IMR-90 (cell line): ENCODE results near the gene NOC2L. TPM values are rescaled to one million over a fixed set of nuclear protein-coding genes. Genes with fewer than 3 reads are reported as not detected.

Source experiments
- ATAC-seq: fragments of 200-7000 bp; cut with Tn5 transposase; 2 replicates; pipeline ENCODE4 v1.9.1; 2020; ENCODE audit warnings: low read depth, mild to moderate bottlenecking, moderate library complexity
- BruUV-seq: library from RNA; stranded (reverse); fragments of 400-500 nt; replicated peaks from 2 replicates; lab custom pipeline; 2021; lab: Mats Ljungman, UMichigan
- CTCF ChIA-PET: fragments of 300-600 bp; formaldehyde crosslinking; extraction: SDS; loops from one replicate; lab custom pipeline; 2021; ENCODE audit warnings: antibody characterized with exemption; lab: Yijun Ruan, JAX
- POLR2A ChIA-PET: fragments of 300-600 bp; sonication (Branson Sonifier 250); formaldehyde crosslinking; loops from one replicate; lab custom pipeline; 2022; ENCODE audit warnings: antibody characterized with exemption; ENCODE audit not compliant: unreplicated experiment; lab: Charles Lee
- DNase-seq: peaks from one replicate; pipeline ENCODE4 v3.0.0; 2013
- H2AFZ ChIP-seq: replicated peaks from 2 replicates; pipeline ENCODE3; 2013; ENCODE audit warnings: low read length, mild to moderate bottlenecking; ENCODE audit not compliant: poor library complexity
- H2AK5ac ChIP-seq: 2 replicates; pipeline ENCODE4 v1.6.1; 2013; ENCODE audit warnings: low read depth, low read length, inconsistent platforms
- H2AK9ac ChIP-seq: replicated peaks from 2 replicates; pipeline ENCODE3; 2013; ENCODE audit warnings: mild to moderate bottlenecking, low read depth, low read length, moderate library complexity; ENCODE audit not compliant: poor library complexity
- H2BK120ac ChIP-seq: 2 replicates; pipeline ENCODE4 v1.6.1; 2013; ENCODE audit warnings: low read depth, low read length, inconsistent platforms
- H2BK15ac ChIP-seq: 3 replicates; pipeline ENCODE4 v1.6.1; 2013; ENCODE audit warnings: low read depth, low read length, inconsistent platforms
- H2BK20ac ChIP-seq: 2 replicates; pipeline ENCODE4 v1.6.1; 2013; ENCODE audit warnings: low read depth, mild to moderate bottlenecking, inconsistent platforms, low read length, moderate library complexity
- H2BK5ac ChIP-seq: 2 replicates; pipeline ENCODE4 v1.6.1; 2013; ENCODE audit warnings: mild to moderate bottlenecking, low read depth, low read length, inconsistent platforms; ENCODE audit not compliant: poor library complexity, severe bottlenecking
- H3K14ac ChIP-seq: replicated peaks from 2 replicates; pipeline ENCODE4 v1.6.1; 2013; ENCODE audit warnings: low read depth, low read length, inconsistent platforms
- H3K18ac ChIP-seq: 2 replicates; pipeline ENCODE4 v1.6.1; 2013; ENCODE audit warnings: low read depth, low read length, control low read depth
- H3K23ac ChIP-seq: 2 replicates; pipeline ENCODE4 v1.6.1; 2013; ENCODE audit warnings: low read depth, low read length, inconsistent platforms
- H3K27ac ChIP-seq: 2 replicates; pipeline ENCODE4 v1.5.1; 2013; ENCODE audit warnings: mild to moderate bottlenecking, control low read depth, low read length; ENCODE audit not compliant: insufficient read depth
- H3K27me3 ChIP-seq: 2 replicates; pipeline ENCODE4 v1.6.1; 2013; ENCODE audit warnings: low read length; ENCODE audit not compliant: control insufficient read depth, insufficient read depth
- H3K36me3 ChIP-seq: 2 replicates; pipeline ENCODE4 v1.6.1; 2013; ENCODE audit warnings: low read length, mixed read lengths; ENCODE audit not compliant: control insufficient read depth, insufficient read depth
- H3K4ac ChIP-seq: 2 replicates; pipeline ENCODE4 v1.6.1; 2013; ENCODE audit warnings: low read depth, low read length, inconsistent platforms
- H3K4me1 ChIP-seq: 2 replicates; pipeline ENCODE4 v1.6.1; 2013; ENCODE audit warnings: low read length, mixed read lengths; ENCODE audit not compliant: control insufficient read depth, insufficient read depth
- H3K4me2 ChIP-seq: 2 replicates; pipeline ENCODE4 v1.6.1; 2013; ENCODE audit warnings: low read depth, mild to moderate bottlenecking, control low read depth, low read length, moderate library complexity
- H3K4me3 ChIP-seq: 2 replicates; pipeline ENCODE4 v1.5.1; 2013; ENCODE audit warnings: low read depth, mild to moderate bottlenecking, control low read depth, low read length, moderate library complexity; ENCODE audit not compliant: insufficient read depth
- H3K56ac ChIP-seq: 2 replicates; pipeline ENCODE4 v1.6.1; 2013; ENCODE audit warnings: low read length, inconsistent platforms; ENCODE audit not compliant: insufficient read depth; ENCODE audit errors: extremely low read depth
- H3K79me1 ChIP-seq, 2 experiments: 2 replicates each; pipeline ENCODE4 v1.6.1; 2013; ENCODE audit warnings: low read length in 2 of 2, inconsistent platforms in 1 of 2, low read depth in 1 of 2
- H3K9ac ChIP-seq: 2 replicates; pipeline ENCODE4 v1.6.1; 2013; ENCODE audit warnings: low read depth, low read length, control low read depth
- H3K9me1 ChIP-seq: 2 replicates; pipeline ENCODE4 v1.6.1; 2013; ENCODE audit warnings: low read length, inconsistent platforms; ENCODE audit not compliant: insufficient read depth
- H3K9me3 ChIP-seq: 2 replicates; pipeline ENCODE4 v1.6.1; 2013; ENCODE audit warnings: low read length; ENCODE audit not compliant: control insufficient read depth, insufficient read depth
- H4K20me1 ChIP-seq: 2 replicates; pipeline ENCODE4 v1.6.1; 2013; ENCODE audit warnings: low read length, inconsistent platforms; ENCODE audit not compliant: insufficient read depth
- H4K5ac ChIP-seq: 2 replicates; pipeline ENCODE4 v1.6.1; 2013; ENCODE audit warnings: mild to moderate bottlenecking, low read depth, low read length, control low read depth
- H4K8ac ChIP-seq, 2 experiments: 2 replicates each; pipeline ENCODE4 v1.6.1; 2013; ENCODE audit warnings: low read depth in 2 of 2, low read length in 2 of 2, control low read depth in 1 of 2, inconsistent platforms in 1 of 2
- H4K91ac ChIP-seq: 2 replicates; pipeline ENCODE4 v1.6.1; 2013; ENCODE audit warnings: low read depth, low read length, inconsistent platforms; ENCODE audit not compliant: insufficient read depth
- BHLHE40 ChIP-seq: fragments of 150-350 bp; IDR thresholded peaks from 2 replicates; pipeline ENCODE4 v1.6.1; 2016; ENCODE audit warnings: mild to moderate bottlenecking, low read depth, low read length
- CEBPB ChIP-seq: IDR thresholded peaks from 2 replicates; pipeline ENCODE4 v1.6.1; 2012; ENCODE audit warnings: low read depth, low read length, improper control_type of control experiment
- CHD1 ChIP-seq: IDR thresholded peaks from 2 replicates; pipeline ENCODE4 v1.6.1; 2012; ENCODE audit warnings: low read depth, low read length, improper control_type of control experiment
- MAZ ChIP-seq: IDR thresholded peaks from 2 replicates; pipeline ENCODE4 v1.6.1; 2012; ENCODE audit warnings: low read depth, mild to moderate bottlenecking, low read length, improper control_type of control experiment, moderate library complexity, borderline replicate concordance
- RFX5 ChIP-seq: IDR thresholded peaks from 2 replicates; pipeline ENCODE4 v1.8.0; 2012; ENCODE audit warnings: low read depth, mild to moderate bottlenecking, low read length, moderate library complexity
- WGBS, 2 experiments: methylation state at CpG; one replicate each; pipeline versions ENCODE4 v1.1.5 to v1.1.7; 2013; ENCODE audit warnings: missing lambda C conversion rate in 2 of 2; ENCODE audit not compliant: insufficient read length in 1 of 2; ENCODE audit errors: extremely low coverage in 2 of 2; 5-methylcytosine and 5-hydroxymethylcytosine counted together
- dilution Hi-C: fragments of 300-500 bp; cut with HindIII; formaldehyde crosslinking; loops from one replicate; pipeline ENCODE4 v1.14.3; 2018; ENCODE audit warnings: low sequenced_read_pairs; ENCODE audit not compliant: unreplicated experiment
- in situ Hi-C: fragments of 300-500 bp; cut with MboI; formaldehyde crosslinking; loops from 3 replicates; pipeline ENCODE4 v1.14.3; 2019; ENCODE audit warnings: low sequenced_read_pairs, inconsistent platforms, mixed read lengths
- intact Hi-C: fragments of 100-400 bp; cut with micrococcal nuclease; formaldehyde crosslinking; loops from 2 replicates; pipeline ENCODE4 v1.10.0; 2022
- polyA plus RNA-seq, 3 experiments: library from polyadenylated mRNA; depleted of rRNA; stranded (reverse); fragments of >200 nt; gene quantifications; 2 replicates each; pipeline ENCODE4 v1.2.3, GENCODE V29; 2012; ENCODE audit warnings: low replicate concordance in 1 of 3
- total RNA-seq: library from RNA; depleted of rRNA; stranded (reverse); fragments of >200 nt; gene quantifications from 2 replicates; pipeline ENCODE4 v1.2.3, GENCODE V29; 2012

The NOC2L gene
- total and polyA plus RNA-seq, 2 of the 4 experiments (the other 2 are of a cell fraction), result 74.2 to 106 TPM

GRCh38 chr1:1004780-1005697, 46.0 kb upstream of the NOC2L start:
- H2AK9ac ChIP-seq, result peak overlapping the region; percentile 77
- no peak overlapping the region for H3K4me2 ChIP-seq
- H3K23ac ChIP-seq, result no peak overlapping the region
- no peak overlapping the region for H3K9ac ChIP-seq
- peak overlapping the region; percentile 50; the same call in 1 of the 2 replicates for H2AK5ac ChIP-seq
- H3K79me1 ChIP-seq, result peaks cover 9 to 24% of the 10 kb centered on the region in 2 experiments; a peak in 3 of 4 replicates
- no TSS peak for BruUV-seq
- 73% methylated on average over 3 of the region's 21 CpGs; no CpG with 5 or more reads in 1 of the 2 experiments for WGBS, 2 experiments
- H2AFZ ChIP-seq, result peak overlapping the region; percentile 72
- H2BK5ac ChIP-seq, result peak overlapping the region; percentile 44
- no peak for TF ChIP-seq MAZ
- no peak for TF ChIP-seq CEBPB
- no peak for TF ChIP-seq RFX5
- peak; percentile 31; the same call in 1 of the 2 replicates for TF ChIP-seq BHLHE40
- TF ChIP-seq CHD1, result no peak
- H2BK120ac ChIP-seq, result no peak overlapping the region
- H4K8ac ChIP-seq, result peak overlapping the region in 1 of 2 experiments; percentile 15; a peak in 1 of 4 replicates
- no peaks in the 10 kb centered on the region for H3K27me3 ChIP-seq
- intact Hi-C loops, result loop anchor here (5.0 kb wide), 1 partner anchor 52 kb away; no protein-coding TSS in a partner anchor
- H3K56ac ChIP-seq, result no peak overlapping the region
- CTCF ChIA-PET, result interaction anchor here (0.5 kb wide), 1 partner anchor 135 kb away, joined by 3 read pairs; no protein-coding TSS in a partner anchor
- H3K4ac ChIP-seq, result no peak overlapping the region
- H4K5ac ChIP-seq, result no peak overlapping the region
- peak; percentile 61 for ATAC-seq
- peaks cover 8% of the 10 kb centered on the region for H3K4me1 ChIP-seq
- dilution Hi-C loops, result no loop called here
- DNase-seq, result peak; percentile 66
- no peaks in the 10 kb centered on the region for H3K9me3 ChIP-seq
- H4K20me1 ChIP-seq, result peaks cover 4% of the 10 kb centered on the region; the same call in 1 of the 2 replicates
- H3K36me3 ChIP-seq, result no peaks in the 10 kb centered on the region
- H3K14ac ChIP-seq, result no peak overlapping the region
- H3K4me3 ChIP-seq, result no peak overlapping the region
- no peak overlapping the region for H3K18ac ChIP-seq
- peaks cover 6% of the 10 kb centered on the region; the same call in 1 of the 2 replicates for H3K9me1 ChIP-seq
- in situ Hi-C loops, result no loop called here
- no peak overlapping the region for H2BK20ac ChIP-seq
- H2BK15ac ChIP-seq, result no peak overlapping the region
- H3K27ac ChIP-seq, result no peak overlapping the region
- H4K91ac ChIP-seq, result no peak overlapping the region
- POLR2A ChIA-PET, result no interaction called here
